HCT116 (cell line): ENCODE measurements around the gene NXT1. TPM values are rescaled to one million over a fixed set of nuclear protein-coding genes. Genes with fewer than 3 reads are reported as not detected.

Experiments
- ATAC-seq: fragments of 200-7000 bp; cut with Tn5 transposase; 2 replicates; pipeline ENCODE4 v1.9.1; 2020; ENCODE audit warnings: mild to moderate bottlenecking, moderate library complexity
- BruUV-seq: library from RNA; stranded (reverse); fragments of 400-500 nt; replicated peaks from 2 replicates; lab custom pipeline; 2021; lab: Mats Ljungman, UMichigan
- CTCF ChIA-PET: fragments of 300-600 bp; sonication (Branson Sonifier 250); formaldehyde crosslinking; loops from one replicate; lab custom pipeline; 2021; ENCODE audit warnings: antibody characterized with exemption; lab: Charles Lee
- POLR2A ChIA-PET: fragments of 300-600, 350-600 bp; sonication (Branson Sonifier 250); formaldehyde crosslinking; loops from one replicate; lab custom pipeline; 2021; ENCODE audit warnings: antibody characterized with exemption; lab: Charles Lee
- RAD21 ChIA-PET, 2 experiments: fragments of 300-600 bp; sonication (Branson Sonifier 250); formaldehyde crosslinking; loops; one replicate each; lab custom pipeline; 2023; ENCODE audit warnings: low total read pairs in 2 of 2; ENCODE audit not compliant: uncharacterized antibody in 2 of 2, unreplicated experiment in 2 of 2, low non-redundant PET in 1 of 2; lab: Charles Lee
- DNase-seq: peaks from one replicate; pipeline ENCODE4 v3.0.0-alpha.2; 2010; ENCODE audit warnings: low read depth, low spot score
- H2AFZ ChIP-seq: fragments of 200-600 bp; shearing (Covaris generic), sonication (generic); 2 replicates; pipeline ENCODE4 v1.6.1; 2017; ENCODE audit warnings: low read depth, mixed run types, mixed read lengths, antibody characterized with exemption, low read length; ENCODE audit not compliant: poor library complexity, severe bottlenecking
- H3K27ac ChIP-seq: 2 replicates; pipeline ENCODE4 v1.5.1; 2012; ENCODE audit warnings: low read depth, low read length
- H3K27me3 ChIP-seq: fragments of 200-600 bp; sonication (generic); 2 replicates; pipeline ENCODE4 v1.6.1; 2016; ENCODE audit warnings: mixed run types, low read length, mixed read lengths; ENCODE audit not compliant: insufficient read depth
- H3K36me3 ChIP-seq, 2 experiments: fragments of 200-500 bp in 1 of 2; fragments of 200-600 bp in 1 of 2; sonication (Bioruptor generic) in 1 of 2; sonication (generic) in 1 of 2; 2 replicates each; pipeline versions ENCODE4 v1.5.1 to v1.6.1; 2014 to 2016; ENCODE audit warnings: low read length in 2 of 2, inconsistent platforms in 1 of 2, mixed read lengths in 1 of 2, mixed run types in 1 of 2; ENCODE audit not compliant: insufficient read depth in 2 of 2, control insufficient read depth in 1 of 2
- H3K4me1 ChIP-seq, 2 experiments: fragments of 200-600 bp in 1 of 2; sonication (generic) in 1 of 2; 2 replicates each; pipeline versions ENCODE4 v1.5.1 to v1.6.1; 2012 to 2017; ENCODE audit warnings: low read length in 2 of 2, inconsistent platforms in 1 of 2, mild to moderate bottlenecking in 1 of 2, mixed read lengths in 1 of 2, mixed run types in 1 of 2, moderate library complexity in 1 of 2; ENCODE audit not compliant: insufficient read depth in 2 of 2, control insufficient read depth in 1 of 2
- H3K4me2 ChIP-seq: fragments of 200-600 bp; sonication (generic); 2 replicates; pipeline ENCODE4 v1.6.1; 2017; ENCODE audit warnings: mixed run types, low read length, mixed read lengths
- H3K4me3 ChIP-seq, 2 experiments: fragments of 200-600 bp in 1 of 2; sonication (generic) in 1 of 2; replicated peaks in 1 of 2; 2 replicates each; pipeline ENCODE4 v1.5.1; 2011 to 2016; ENCODE audit warnings: low read length in 2 of 2, control low read depth in 1 of 2, low read depth in 1 of 2, mild to moderate bottlenecking in 1 of 2, mixed read lengths in 1 of 2, mixed run types in 1 of 2
- H3K79me2 ChIP-seq: fragments of 200-600 bp; sonication (generic); 2 replicates; pipeline ENCODE4 v1.6.1; 2017; ENCODE audit warnings: mild to moderate bottlenecking, mixed run types, low read length, moderate library complexity, mixed read lengths; ENCODE audit not compliant: insufficient read depth
- H3K9ac ChIP-seq: fragments of 200-600 bp; sonication (generic); 2 replicates; pipeline ENCODE4 v1.6.1; 2016; ENCODE audit warnings: low read length, mixed read lengths
- H3K9me2 ChIP-seq: fragments of 200-600 bp; sonication (generic), shearing (Covaris generic); 2 replicates; pipeline ENCODE4 v1.6.1; 2017; ENCODE audit warnings: mixed run types, mild to moderate bottlenecking, moderate library complexity; ENCODE audit not compliant: insufficient read depth
- H3K9me3 ChIP-seq, 2 experiments: fragments of 200-500 bp in 1 of 2; fragments of 200-600 bp in 1 of 2; sonication (Bioruptor generic) in 1 of 2; sonication (generic) in 1 of 2; 2 replicates each; pipeline ENCODE4 v1.6.1; 2014 to 2017; ENCODE audit warnings: low read length in 2 of 2, mixed read lengths in 2 of 2, inconsistent platforms in 1 of 2, low read depth in 1 of 2, mild to moderate bottlenecking in 1 of 2, mixed run types in 1 of 2, moderate library complexity in 1 of 2; ENCODE audit not compliant: control insufficient read depth in 1 of 2, insufficient read depth in 1 of 2
- H4K20me1 ChIP-seq: fragments of 200-600 bp; sonication (generic), shearing (Covaris generic); 2 replicates; pipeline ENCODE4 v1.6.1; 2017; ENCODE audit warnings: mixed run types, mild to moderate bottlenecking, moderate library complexity; ENCODE audit not compliant: insufficient read depth
- ATF3 ChIP-seq: IDR thresholded peaks from 2 replicates; pipeline ENCODE4 v1.6.1; 2012
- CBX3 ChIP-seq: IDR thresholded peaks from 2 replicates; pipeline ENCODE4 v1.6.1; 2012; ENCODE audit warnings: low read depth
- CEBPB ChIP-seq: IDR thresholded peaks from 2 replicates; pipeline ENCODE4 v1.6.1; 2012; ENCODE audit warnings: low read depth
- CTCF ChIP-seq, 3 experiments: fragments of 200-600 bp in 1 of 3; sonication (generic) in 1 of 3; IDR thresholded peaks in 2 of 3; conservative IDR thresholded peaks in 1 of 3; 2 replicates each; pipeline ENCODE4 v1.5.1; 2012 to 2017; ENCODE audit warnings: low read depth in 2 of 3, low read length in 2 of 3, antibody characterized with exemption in 1 of 3, borderline replicate concordance in 1 of 3, control low read depth in 1 of 3, mild to moderate bottlenecking in 1 of 3, mixed read lengths in 1 of 3, mixed run types in 1 of 3, moderate library complexity in 1 of 3; ENCODE audit not compliant: insufficient read depth in 1 of 3
- EGR1 ChIP-seq: IDR thresholded peaks from 2 replicates; pipeline ENCODE4 v1.6.1; 2012; ENCODE audit warnings: low read depth
- ELF1 ChIP-seq: IDR thresholded peaks from 2 replicates; pipeline ENCODE4 v1.6.1; 2012; ENCODE audit warnings: low read depth, borderline replicate concordance
- EZH2phosphoT487 ChIP-seq: fragments of 200-600 bp; IDR thresholded peaks from 2 replicates; pipeline ENCODE4 v1.6.1; 2018; ENCODE audit warnings: antibody characterized with exemption, borderline replicate concordance
- FOSL1 ChIP-seq: IDR thresholded peaks from 2 replicates; pipeline ENCODE4 v1.6.1; 2012; ENCODE audit warnings: low read depth
- JUND ChIP-seq: IDR thresholded peaks from 2 replicates; pipeline ENCODE4 v1.6.1; 2012
- REST ChIP-seq: IDR thresholded peaks from 2 replicates; pipeline ENCODE4 v1.6.1; 2012; ENCODE audit warnings: low read depth
- SIN3A ChIP-seq: IDR thresholded peaks from 2 replicates; pipeline ENCODE4 v1.6.1; 2012; ENCODE audit warnings: low read depth
- SP1 ChIP-seq: IDR thresholded peaks from 2 replicates; pipeline ENCODE4 v1.6.1; 2012; ENCODE audit warnings: low read depth
- ZFX ChIP-seq: fragments of 450-650 bp; IDR thresholded peaks from 2 replicates; pipeline ENCODE4 v1.6.1; 2017
- ZNF274 ChIP-seq: fragments of 200-500 bp; sonication (Bioruptor generic); IDR thresholded peaks from 2 replicates; pipeline ENCODE4 v1.6.1; 2014; ENCODE audit warnings: mild to moderate bottlenecking, low read depth, low read length, inconsistent platforms
- intact Hi-C: fragments of 100-400 bp; cut with micrococcal nuclease; formaldehyde crosslinking; loops from 2 replicates; pipeline ENCODE4 v1.10.0; 2022
- total RNA-seq: library from RNA; stranded (reverse); gene quantifications from one replicate; pipeline ENCODE4 v1.2.1, GENCODE V29; 2021; ENCODE audit not compliant: unreplicated experiment

Gene NXT1
- total RNA-seq, 1 experiment from 2014 or later: 29.9 TPM

DNA sequence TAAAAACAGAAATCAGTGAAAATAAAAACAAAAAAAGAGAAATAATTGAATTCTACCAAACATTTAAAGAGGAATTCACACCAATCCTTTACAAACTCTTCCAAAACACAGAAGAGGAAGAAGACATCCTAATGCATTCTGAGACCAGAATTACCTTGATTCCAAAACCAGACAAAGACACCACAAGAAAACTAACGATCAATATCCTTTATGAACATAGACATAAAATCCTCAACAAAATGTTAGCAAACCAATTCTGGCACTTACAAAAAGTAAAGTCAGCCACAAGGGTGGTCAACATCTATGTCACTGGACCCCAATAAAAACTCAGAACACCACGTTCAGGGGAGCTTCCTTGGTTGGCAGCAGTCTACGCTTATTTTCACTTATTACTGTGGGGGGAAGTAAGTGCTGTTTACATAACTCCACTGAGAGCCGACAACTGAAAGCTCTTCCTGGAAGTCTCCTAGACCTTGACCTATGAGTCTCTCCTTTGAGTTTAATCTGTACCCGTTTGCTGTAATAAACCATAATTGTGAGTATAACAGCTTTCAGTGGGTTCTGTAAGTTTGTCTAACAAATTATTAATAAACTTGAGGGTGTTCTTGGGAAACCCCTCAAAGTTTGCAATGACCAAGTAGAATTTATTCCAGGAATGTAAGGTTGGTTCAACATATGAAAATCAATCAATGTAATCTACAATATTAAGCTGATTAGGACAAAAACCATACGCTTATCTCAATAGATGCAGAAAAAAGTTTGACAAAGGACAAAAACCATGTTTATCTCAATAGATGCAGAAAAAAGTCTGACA is 35.9 kb downstream of the NXT1 start (continued):
- TF ChIP-seq REST: no peak
- no peak for TF ChIP-seq CBX3
- TF ChIP-seq ELF1: no peak
- TF ChIP-seq SP1: no peak
- no peak for TF ChIP-seq CEBPB
- TF ChIP-seq CTCF (IDR thresholded peaks at IDR 0.05 in 2 of 3, conservative IDR thresholded peaks at IDR 0.05 in 1 of 3; ENCODE audit: borderline replicate concordance in 1 of 3, insufficient read depth in 1 of 3, low read depth in 2 of 3, low read length in 2 of 3): no peak

- CTCF ChIA-PET: no interaction called here
- Histone ChIP-seq H3K4me1 (no peaks in the 10 kb centered on the region), H3K27ac (no peak overlapping the region), H3K9ac (no peak overlapping the region), H3K4me3 (no peak overlapping the region), H4K20me1 (no peaks in the 10 kb centered on the region), H3K4me2 (no peak overlapping the region), H3K9me3 (0 out of 4 replicates have a peak, but pooled peaks cover 0 to 5% of the 10 kb centered on the region in 2 experiments), H3K79me2 (peaks cover 11% of the 10 kb centered on the region; the same call in 1 of the 2 replicates), H3K36me3 (peaks cover 7 to 10% of the 10 kb centered on the region in 2 experiments; a peak in 1 of 4 replicates), H2AFZ (no peak overlapping the region), H3K27me3 (no peaks in the 10 kb centered on the region), H3K9me2 (no peaks in the 10 kb centered on the region)
- DNase-seq (no peak), ATAC-seq (no peak)
- intact Hi-C loops: no loop called here
- RAD21 ChIA-PET: no interaction called here
- POLR2A ChIA-PET: no interaction called here
- no TSS peak for BruUV-seq
- TF ChIP-seq ZNF274: no peak
- TF ChIP-seq JUND: no peak
- no peak for TF ChIP-seq EZH2phosphoT487
- TF ChIP-seq ZFX: no peak
- TF ChIP-seq EGR1: no peak
- no peak for TF ChIP-seq SP1
- no peak for TF ChIP-seq ATF3
- TF ChIP-seq FOSL1: no peak
- no peak for TF ChIP-seq SIN3A
- TF ChIP-seq CEBPB: no peak
- no peak for TF ChIP-seq CTCF (IDR thresholded peaks at IDR 0.05 in 2 of 3, conservative IDR thresholded peaks at IDR 0.05 in 1 of 3; ENCODE audit: borderline replicate concordance in 1 of 3, insufficient read depth in 1 of 3, low read depth in 2 of 3, low read length in 2 of 3)
Measured at GRCh38 chr20:23387118-23387443, 36.5 kb downstream of the NXT1 start.
